Neutrophil (primary cell): Measurements from ENCODE around the gene CEP112.

Source experiments
- H3K27ac ChIP-seq: fragments of 200-600 bp; sonication (generic); 2 replicates; pipeline ENCODE4 v1.5.1; 2016; ENCODE audit warnings: mild to moderate bottlenecking, moderate library complexity
- H3K27me3 ChIP-seq: fragments of 200-600 bp; sonication (generic); 2 replicates; pipeline ENCODE4 v1.6.0; 2016; ENCODE audit warnings: mild to moderate bottlenecking
- H3K36me3 ChIP-seq: fragments of 200-600 bp; sonication (generic); 2 replicates; pipeline ENCODE4 v1.5.1; 2017
- H3K4me1 ChIP-seq, 2 experiments: fragments of 200-600 bp in 1 of 2; sonication (generic) in 1 of 2; 1 replicate in 1 of 2; 2 replicates in 1 of 2; pipeline versions ENCODE4 v1.5.1 to v1.6.1; 2013 to 2016; ENCODE audit warnings: low read depth in 1 of 2, low read length in 1 of 2, mild to moderate bottlenecking in 1 of 2, moderate library complexity in 1 of 2; ENCODE audit not compliant: control insufficient read depth in 1 of 2, insufficient read depth in 1 of 2
- H3K4me3 ChIP-seq, 2 experiments: fragments of 200-600 bp in 1 of 2; sonication (generic) in 1 of 2; 1 replicate in 1 of 2; 2 replicates in 1 of 2; pipeline ENCODE4 v1.5.1; 2013 to 2016; ENCODE audit warnings: low read depth in 1 of 2, low read length in 1 of 2, mild to moderate bottlenecking in 1 of 2, moderate library complexity in 1 of 2
- H3K9me3 ChIP-seq: fragments of 200-600 bp; sonication (generic); 2 replicates; pipeline ENCODE4 v1.5.1; 2016
- CTCF ChIP-seq: fragments of 200-600 bp; sonication (generic); IDR thresholded peaks from 2 replicates; pipeline ENCODE4 v1.5.1; 2016; ENCODE audit warnings: antibody characterized with exemption

CEP112 gene

DNA sequence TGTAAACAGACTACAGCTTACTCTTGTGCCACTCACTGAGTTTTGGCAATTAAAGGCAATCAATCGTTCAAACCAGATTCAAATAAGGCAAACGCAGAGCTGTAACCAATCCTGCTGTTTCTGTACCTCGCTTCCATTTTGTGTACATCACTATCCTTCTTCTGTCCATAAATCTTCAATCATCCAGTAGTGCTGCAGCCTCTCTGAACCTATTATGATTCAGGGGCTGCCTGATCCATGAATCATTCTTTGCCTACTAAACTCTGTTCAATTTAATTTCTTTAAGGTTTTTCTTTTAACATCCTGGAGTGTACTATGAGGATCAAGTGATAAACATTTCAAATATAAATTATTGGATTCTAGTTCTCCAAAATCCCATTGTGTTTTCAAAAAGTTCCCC lies 93.9 kb downstream of the CEP112 start:
- no peaks in the 10 kb centered on the region for H3K36me3 ChIP-seq
- TF ChIP-seq CTCF: no peak
- no peaks in the 10 kb centered on the region for H3K9me3 ChIP-seq
- H3K27me3 ChIP-seq: no peaks in the 10 kb centered on the region
- no peak overlapping the region for H3K27ac ChIP-seq
- no peak overlapping the region for H3K4me3 ChIP-seq
- H3K4me1 ChIP-seq: no peaks in the 10 kb centered on the region

DNA sequence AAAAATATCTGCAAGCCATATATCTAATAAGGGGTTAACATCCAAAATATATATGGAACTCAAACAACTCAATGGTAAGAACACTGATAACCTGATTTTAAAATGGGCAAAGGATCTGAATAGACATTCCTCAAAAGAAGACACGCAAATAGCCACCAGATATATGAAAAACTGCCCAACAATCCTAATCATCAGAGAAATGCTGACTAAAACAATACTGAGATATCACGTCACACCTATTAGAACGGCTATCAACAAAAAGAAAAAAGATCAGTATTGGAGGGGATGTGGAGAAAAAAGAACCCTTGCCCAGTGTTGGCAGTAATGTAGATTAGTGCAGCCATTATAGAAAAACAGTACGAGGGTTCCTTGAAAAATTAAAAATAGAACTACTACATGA lies 97.2 kb downstream of the CEP112 start:
- no peak for TF ChIP-seq CTCF
- Histone ChIP-seq H3K27me3 (no peaks in the 10 kb centered on the region), H3K4me3 (no peak overlapping the region), H3K9me3 (no peaks in the 10 kb centered on the region), H3K36me3 (no peaks in the 10 kb centered on the region), H3K4me1 (no peaks in the 10 kb centered on the region), H3K27ac (no peak overlapping the region)

DNA sequence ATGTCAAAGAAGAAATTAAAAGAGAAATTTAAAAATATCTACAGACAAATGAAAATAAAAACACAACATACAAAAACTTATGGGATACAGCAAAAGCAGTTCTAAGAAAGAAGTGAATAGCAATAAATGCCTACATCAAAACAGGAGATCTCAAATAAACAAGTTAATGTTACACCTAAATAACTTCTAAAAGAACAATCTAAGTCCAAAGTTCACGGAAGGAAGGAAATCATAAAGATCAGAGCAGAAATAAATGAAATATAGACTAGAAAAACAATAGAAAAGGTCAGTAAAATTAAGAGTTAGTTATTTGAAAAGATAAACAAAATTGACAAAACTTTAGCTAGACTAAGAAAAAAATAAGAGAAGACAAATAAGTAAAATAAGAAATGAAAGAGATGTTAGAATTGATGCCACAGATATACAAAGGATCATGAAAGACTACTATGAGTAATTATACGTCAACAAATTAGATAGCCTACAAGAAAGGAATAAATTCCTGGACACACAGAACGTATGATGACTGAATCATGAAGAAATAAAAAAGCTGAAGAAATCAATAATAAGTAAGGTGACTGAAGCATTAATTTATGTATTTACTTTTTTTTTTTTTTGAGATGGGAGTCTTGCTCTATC lies 100.4 kb downstream of the CEP112 start:
- Histone ChIP-seq H3K9me3 (no peaks in the 10 kb centered on the region), H3K27me3 (no peaks in the 10 kb centered on the region), H3K27ac (no peak overlapping the region), H3K36me3 (no peaks in the 10 kb centered on the region), H3K4me3 (no peak overlapping the region), H3K4me1 (no peaks in the 10 kb centered on the region)
- TF ChIP-seq CTCF: no peak

DNA sequence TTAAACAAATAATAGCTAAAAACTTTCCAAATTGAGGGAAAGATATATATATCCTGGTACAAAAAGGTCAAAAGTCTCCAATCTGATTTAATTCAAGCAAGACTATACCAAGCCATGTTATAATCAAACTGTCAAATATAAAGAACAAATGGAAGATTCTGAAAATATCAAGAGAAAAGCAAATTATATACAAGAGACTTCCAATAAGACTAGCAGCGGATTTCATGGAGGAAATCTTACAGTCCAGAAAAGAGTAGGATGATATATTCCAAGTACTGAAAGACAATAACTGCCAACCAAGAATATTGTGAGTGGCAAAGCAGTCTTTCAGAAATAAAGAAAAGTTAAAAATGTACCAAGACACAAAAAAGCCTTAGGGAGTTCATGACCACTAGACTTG lies 102.2 kb downstream of the CEP112 start:
- TF ChIP-seq CTCF: no peak
- Histone ChIP-seq H3K4me1 (no peaks in the 10 kb centered on the region), H3K27me3 (no peaks in the 10 kb centered on the region), H3K27ac (no peak overlapping the region), H3K36me3 (no peaks in the 10 kb centered on the region), H3K4me3 (no peak overlapping the region), H3K9me3 (no peaks in the 10 kb centered on the region)

- H3K27me3 ChIP-seq: no peaks in the 10 kb centered on the region
Measured at GRCh38 chr17:66088173-66088572, 103.8 kb downstream of the CEP112 start.

More at GRCh38 chr17:66088173-66088572, 103.8 kb downstream of the CEP112 start:
- no peak overlapping the region for H3K4me3 ChIP-seq
- TF ChIP-seq CTCF: no peak
- H3K4me1 ChIP-seq: no peaks in the 10 kb centered on the region
- H3K27ac ChIP-seq: no peak overlapping the region
- H3K36me3 ChIP-seq: no peaks in the 10 kb centered on the region
- H3K9me3 ChIP-seq: no peaks in the 10 kb centered on the region
